GM12878 (cell line): ENCODE data around the gene ZNF780A. TPM values are rescaled to one million over a fixed set of nuclear protein-coding genes. Genes with fewer than 3 reads are reported as not detected.
A peak's percentile ranks its signal among the peaks of the same experiment; 100 is the strongest.

Experiments used
- ATF7 ChIP-seq: fragments of 450-650 bp; IDR thresholded peaks from 2 replicates; pipeline ENCODE4 v1.6.1; 2016; ENCODE audit warnings: low read depth, mild to moderate bottlenecking
- CEBPB ChIP-seq, 2 experiments: fragments of 150-350 bp in 1 of 2; IDR thresholded peaks; 2 replicates each; pipeline ENCODE4 v1.6.1; 2012 to 2014; ENCODE audit warnings: low read depth in 2 of 2, low read length in 2 of 2, borderline replicate concordance in 1 of 2, inconsistent platforms in 1 of 2
- CHD1 ChIP-seq: IDR thresholded peaks from 2 replicates; pipeline ENCODE4 v1.6.1; 2012; ENCODE audit warnings: low read depth, low read length, improper control_type of control experiment
- CREM ChIP-seq: IDR thresholded peaks from 2 replicates; pipeline ENCODE4 v1.6.1; 2014; ENCODE audit warnings: antibody characterized with exemption, low read depth
- EGR1 ChIP-seq, 2 experiments: IDR thresholded peaks; 1 replicate in 1 of 2; 2 replicates in 1 of 2; pipeline ENCODE4 v1.6.1; 2011 to 2012; ENCODE audit warnings: low read depth in 2 of 2, low read length in 2 of 2, borderline replicate concordance in 1 of 2, mild to moderate bottlenecking in 1 of 2, moderate library complexity in 1 of 2
- ESRRA ChIP-seq: IDR thresholded peaks from 2 replicates; pipeline ENCODE4 v1.6.1; 2012; ENCODE audit warnings: mild to moderate bottlenecking, low read length, improper control_type of control experiment
- FOXM1 ChIP-seq: IDR thresholded peaks from 2 replicates; pipeline ENCODE4 v1.6.1; 2012; ENCODE audit warnings: low read depth, mild to moderate bottlenecking, inconsistent platforms, low read length, moderate library complexity
- HCFC1 ChIP-seq: fragments of 150-350 bp; IDR thresholded peaks from 2 replicates; pipeline ENCODE4 v1.6.1; 2014; ENCODE audit warnings: low read length
- HDAC6 ChIP-seq: fragments of 200-600 bp; sonication (generic); IDR thresholded peaks from one replicate; pipeline ENCODE4 v1.8.0; 2017; ENCODE audit warnings: antibody characterized with exemption; ENCODE audit not compliant: unreplicated experiment
- IRF3 ChIP-seq: fragments of 450-650 bp; IDR thresholded peaks from 2 replicates; pipeline ENCODE4 v1.6.1; 2014; ENCODE audit warnings: mild to moderate bottlenecking
- MLLT1 ChIP-seq: fragments of 450-650 bp; IDR thresholded peaks from 2 replicates; pipeline ENCODE4 v1.6.1; 2016; ENCODE audit warnings: mild to moderate bottlenecking
- MXI1 ChIP-seq: fragments of 150-350 bp; IDR thresholded peaks from 2 replicates; pipeline ENCODE4 v1.6.1; 2011; ENCODE audit warnings: low read depth, mild to moderate bottlenecking, inconsistent platforms, low read length, improper control_type of control experiment
- NKRF ChIP-seq: fragments of 450-650 bp; conservative IDR thresholded peaks from 2 replicates; pipeline ENCODE4 v1.6.1; 2017; ENCODE audit warnings: mild to moderate bottlenecking, moderate library complexity
- PAX5 ChIP-seq: IDR thresholded peaks from 2 replicates; pipeline ENCODE4 v1.6.1; 2011; ENCODE audit warnings: low read depth, low read length, borderline replicate concordance
- PML ChIP-seq: IDR thresholded peaks from 2 replicates; pipeline ENCODE4 v1.6.1; 2012; ENCODE audit warnings: low read length, inconsistent platforms
- RAD51 ChIP-seq: fragments of 450-650 bp; IDR thresholded peaks from 2 replicates; pipeline ENCODE4 v1.6.1; 2016; ENCODE audit warnings: moderate library complexity, mild to moderate bottlenecking, inconsistent platforms
- SMAD1 ChIP-seq: fragments of 450-650 bp; IDR thresholded peaks from 2 replicates; pipeline ENCODE4 v1.6.1; 2018; ENCODE audit warnings: mild to moderate bottlenecking, low read depth; ENCODE audit not compliant: partially characterized antibody
- SP1 ChIP-seq: IDR thresholded peaks from one replicate; pipeline ENCODE4 v1.6.1; 2011; ENCODE audit warnings: low read depth, low read length
- SPI1 ChIP-seq: IDR thresholded peaks from 2 replicates; pipeline ENCODE4 v1.6.1; 2011; ENCODE audit warnings: low read depth, mild to moderate bottlenecking, low read length, moderate library complexity, borderline replicate concordance; ENCODE audit not compliant: insufficient read depth
- TARDBP ChIP-seq: IDR thresholded peaks from 2 replicates; pipeline ENCODE4 v1.6.1; 2016; ENCODE audit warnings: borderline replicate concordance
- TCF7 ChIP-seq: IDR thresholded peaks from 2 replicates; pipeline ENCODE4 v1.6.1; 2014; ENCODE audit warnings: antibody characterized with exemption, borderline replicate concordance
- ZNF24 ChIP-seq: fragments of 450-650 bp; IDR thresholded peaks from 2 replicates; pipeline ENCODE4 v1.6.1; 2017; ENCODE audit warnings: antibody characterized with exemption, mild to moderate bottlenecking
- ZNF384 ChIP-seq: IDR thresholded peaks from 2 replicates; pipeline ENCODE4 v1.6.1; 2012; ENCODE audit warnings: low read depth, mild to moderate bottlenecking, low read length, improper control_type of control experiment, borderline replicate concordance
- ZZZ3 ChIP-seq: IDR thresholded peaks from 2 replicates; pipeline ENCODE4 v1.6.1; 2011; ENCODE audit warnings: low read depth; ENCODE audit not compliant: control insufficient read depth, insufficient read length
- polyA plus RNA-seq, 11 experiments: library from polyadenylated mRNA; depleted of rRNA in 4 of 11; unstranded in 6 of 11; stranded (reverse) in 5 of 11; fragments of >200 nt; fragmentation: Nextera tagmentation in 4 of 11; fragmentation: Illumina TruSeq in 1 of 11; extraction: Ambion mirVana in 4 of 11; extraction: Trizol in 1 of 11; gene quantifications; 1 replicate in 1 of 11; 2 replicates in 10 of 11; pipeline versions ENCODE4 v1.2.1 to v1.2.3, GENCODE V29; 2011 to 2016; ENCODE audit warnings: inconsistent platforms in 2 of 11, missing spikeins in 2 of 11, low read depth in 1 of 11
- total RNA-seq, 4 experiments: library from RNA; depleted of rRNA in 3 of 4; stranded (reverse); fragments of >200 nt in 3 of 4; fragmentation: Illumina TruSeq in 1 of 4; extraction: Trizol in 1 of 4; gene quantifications; 2 replicates each; pipeline versions ENCODE4 v1.2.1 to v1.2.3, GENCODE V29; 2013 to 2021

The ZNF780A gene
- total and polyA plus RNA-seq, 10 of the 15 experiments (the other 5 are each of a cell fraction or from before 2014, with no cell fraction given), result 10.9 to 27.6 (median 17.6) TPM

GRCh38 chr19:40055832-40056504 is 34.8 kb downstream of the ZNF780A start, which contains the start of gene ZNF780B (continued):
- no peak for TF ChIP-seq CEBPB (IDR thresholded peaks at IDR 0.05; ENCODE audit: borderline replicate concordance in 1 of 2, low read depth in 2 of 2, low read length in 2 of 2)
- peak; percentile 59; the same call in 1 of the 2 replicates for TF ChIP-seq PML
- no peak for TF ChIP-seq EGR1 (IDR thresholded peaks at IDR 0.05; ENCODE audit: borderline replicate concordance in 1 of 2, low read depth in 2 of 2, low read length in 2 of 2)
- TF ChIP-seq SMAD1, result no peak
- no peak for TF ChIP-seq ZZZ3
- TF ChIP-seq PAX5, result peak; percentile 67; the same call in 1 of the 2 replicates
- TF ChIP-seq ATF7, result peak; percentile 46
- TF ChIP-seq HCFC1, result peak; percentile 71
- no peak for TF ChIP-seq TCF7
- no peak for TF ChIP-seq SP1
- peak; percentile 53 for TF ChIP-seq NKRF
- TF ChIP-seq FOXM1, result no peak
- peak; percentile 70 for TF ChIP-seq CREM
- TF ChIP-seq CHD1, result no peak
- TF ChIP-seq IRF3, result no peak
- no peak for TF ChIP-seq RAD51
- no peak for TF ChIP-seq MXI1
- TF ChIP-seq MLLT1, result 0 out of 2 replicates have a peak, but pooled peaks have one; percentile 35
- TF ChIP-seq ESRRA, result no peak
- peak; percentile 65; the same call in 1 of the 2 replicates for TF ChIP-seq SPI1
- no peak for TF ChIP-seq ZNF384
- no peak for TF ChIP-seq ZNF24
- no peak for TF ChIP-seq HDAC6
- TF ChIP-seq TARDBP, result no peak
